Activated B cell treated with CpG ODN at 0.5 μM for 24 hours (primary cell): ENCODE measurements around the gene CDCA4. TPM values are rescaled to one million over a fixed set of nuclear protein-coding genes. Genes with fewer than 3 reads are reported as not detected.

Experiments used
- ATAC-seq: fragments of 200-7000 bp; cut with Tn5 transposase; one replicate; pipeline ENCODE4 v1.10.0; 2021; ENCODE audit warnings: low read depth, mild to moderate bottlenecking, moderate library complexity
- CTCF ChIA-PET: fragments of 350-600 bp; sonication (Branson Sonifier 250); formaldehyde crosslinking; loops from one replicate; lab custom pipeline; 2021; ENCODE audit warnings: antibody characterized with exemption; lab: Charles Lee
- POLR2A ChIA-PET: fragments of 350-600 bp; sonication (Branson Sonifier 250); formaldehyde crosslinking; loops from one replicate; lab custom pipeline; 2021; ENCODE audit warnings: antibody characterized with exemption; lab: Charles Lee
- DNase-seq: peaks from one replicate; pipeline ENCODE4 v3.0.0; 2022
- H3K27ac Mint-ChIP-seq: one replicate; pipeline ENCODE4 v1.8.0; 2020; ENCODE audit warnings: mixed read lengths
- H3K27me3 Mint-ChIP-seq: one replicate; pipeline ENCODE4 v1.8.0; 2021; ENCODE audit warnings: mixed read lengths
- H3K36me3 Mint-ChIP-seq: one replicate; pipeline ENCODE4 v1.8.0; 2021; ENCODE audit warnings: low read depth, mixed read lengths
- H3K4me1 Mint-ChIP-seq: one replicate; pipeline ENCODE4 v1.8.0; 2021; ENCODE audit warnings: mixed read lengths
- H3K4me3 Mint-ChIP-seq: one replicate; pipeline ENCODE4 v1.8.0; 2020; ENCODE audit warnings: mild to moderate bottlenecking, mixed read lengths
- H3K9me3 Mint-ChIP-seq: one replicate; pipeline ENCODE4 v1.8.0; 2020; ENCODE audit warnings: mixed read lengths
- CTCF ChIP-seq: fragments of 200-600 bp; IDR thresholded peaks from one replicate; pipeline ENCODE4 v1.8.0; 2022; ENCODE audit warnings: antibody characterized with exemption, mild to moderate bottlenecking
- intact Hi-C: fragments of 100-400 bp; cut with micrococcal nuclease; formaldehyde crosslinking; loops from one replicate; pipeline ENCODE4 v1.15.1; 2024
- total RNA-seq: library from RNA; stranded (reverse); gene quantifications from 2 replicates; pipeline ENCODE4 v1.2.3, GENCODE V29; 2022

CDCA4 gene
- total RNA-seq, 1 donor from 2014 or later, result 13.6 TPM

- Mint-ChIP-seq H3K4me1 (no peaks in the 10 kb centered on the region), H3K27ac (no peak overlapping the region), H3K36me3 (peaks cover 23% of the 10 kb centered on the region), H3K4me3 (no peak overlapping the region), H3K27me3 (no peaks in the 10 kb centered on the region), H3K9me3 (no peaks in the 10 kb centered on the region)
- POLR2A ChIA-PET, result no interaction called here
- no peak for TF ChIP-seq CTCF
- DNase-seq (no peak), ATAC-seq (no peak)
- intact Hi-C loops, result no loop called here
- CTCF ChIA-PET, result interaction anchor here (1.2 kb wide), 1 partner anchor 30 kb away, joined by 3 read pairs; no protein-coding TSS in a partner anchor
Observed at GRCh38 chr14:105005329-105005928, 15.5 kb downstream of the CDCA4 start.

- intact Hi-C loops, result no loop called here
- H3K9me3 Mint-ChIP-seq, result no peaks in the 10 kb centered on the region
- ATAC-seq, result no peak
- DNase-seq, result no peak
- H3K27ac Mint-ChIP-seq, result no peak overlapping the region
- H3K4me3 Mint-ChIP-seq, result no peak overlapping the region
- ChIA-PET CTCF (no interaction called here), POLR2A (no interaction called here)
- TF ChIP-seq CTCF, result no peak
- no peaks in the 10 kb centered on the region for H3K36me3 Mint-ChIP-seq
- no peaks in the 10 kb centered on the region for H3K4me1 Mint-ChIP-seq
- no peaks in the 10 kb centered on the region for H3K27me3 Mint-ChIP-seq
Observed at GRCh38 chr14:104999361-104999760, 21.5 kb downstream of the CDCA4 start.

- DNase-seq (no peak), ATAC-seq (no peak)
- intact Hi-C loops, result no loop called here
- Mint-ChIP-seq H3K27ac (no peak overlapping the region), H3K9me3 (no peaks in the 10 kb centered on the region), H3K36me3 (no peaks in the 10 kb centered on the region), H3K4me1 (no peaks in the 10 kb centered on the region), H3K4me3 (no peak overlapping the region), H3K27me3 (no peaks in the 10 kb centered on the region)
- TF ChIP-seq CTCF, result no peak
- CTCF ChIA-PET, result no interaction called here
- POLR2A ChIA-PET, result no interaction called here
Observed at GRCh38 chr14:104998801-104999200, 22.1 kb downstream of the CDCA4 start.

- intact Hi-C loops, result no loop called here
- ChIA-PET CTCF (no interaction called here), POLR2A (no interaction called here)
- Mint-ChIP-seq H3K27me3 (no peaks in the 10 kb centered on the region), H3K27ac (no peak overlapping the region), H3K4me3 (no peak overlapping the region), H3K9me3 (no peaks in the 10 kb centered on the region), H3K4me1 (no peaks in the 10 kb centered on the region), H3K36me3 (no peaks in the 10 kb centered on the region)
- no peak for TF ChIP-seq CTCF
- ATAC-seq (no peak), DNase-seq (no peak)
Observed at GRCh38 chr14:104996483-104996882, 24.4 kb downstream of the CDCA4 start.

GRCh38 chr14:104996032-104996431 lies 24.9 kb downstream of the CDCA4 start:
- intact Hi-C loops, result no loop called here
- ChIA-PET POLR2A (no interaction called here), CTCF (no interaction called here)
- H3K36me3 Mint-ChIP-seq, result no peaks in the 10 kb centered on the region
- no peak overlapping the region for H3K4me3 Mint-ChIP-seq
- DNase-seq (no peak), ATAC-seq (no peak)
- no peak for TF ChIP-seq CTCF
- no peaks in the 10 kb centered on the region for H3K4me1 Mint-ChIP-seq
- no peak overlapping the region for H3K27ac Mint-ChIP-seq
- H3K27me3 Mint-ChIP-seq, result no peaks in the 10 kb centered on the region
- no peaks in the 10 kb centered on the region for H3K9me3 Mint-ChIP-seq
